DMS53 (cell line): Measurements from ENCODE around the gene SUPT6H.
"Not testable (repeated sequence)": the region's sequence is repeated elsewhere in the genome, so short reads cannot be mapped to it uniquely, and the experiment has no call there.

Experiments
- DNase-seq: peaks from one replicate; lab custom pipeline; 2025; lab: John Stamatoyannopoulos, UW

Gene SUPT6H

DNA sequence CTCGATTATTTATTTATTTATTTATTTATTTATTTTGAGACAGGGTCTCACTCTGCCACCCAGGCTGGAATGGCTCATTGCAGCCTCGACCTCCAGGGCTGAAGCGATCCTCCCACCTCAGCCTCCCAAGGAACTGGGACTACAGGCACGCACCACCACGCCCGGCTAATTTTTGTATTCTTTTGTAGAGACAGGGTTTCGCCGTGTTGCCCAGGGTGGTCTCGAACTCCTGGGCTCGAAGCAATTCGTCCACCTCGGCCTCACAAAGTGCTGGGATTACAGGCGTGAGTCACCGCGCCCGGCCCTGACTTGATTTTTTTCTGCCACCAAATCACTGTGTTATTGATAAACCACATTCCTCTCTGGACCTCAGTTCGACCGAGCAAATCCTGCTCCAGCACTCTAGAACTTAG, 57.0 kb downstream of the SUPT6H start:
- DNase-seq: no peak

DNA sequence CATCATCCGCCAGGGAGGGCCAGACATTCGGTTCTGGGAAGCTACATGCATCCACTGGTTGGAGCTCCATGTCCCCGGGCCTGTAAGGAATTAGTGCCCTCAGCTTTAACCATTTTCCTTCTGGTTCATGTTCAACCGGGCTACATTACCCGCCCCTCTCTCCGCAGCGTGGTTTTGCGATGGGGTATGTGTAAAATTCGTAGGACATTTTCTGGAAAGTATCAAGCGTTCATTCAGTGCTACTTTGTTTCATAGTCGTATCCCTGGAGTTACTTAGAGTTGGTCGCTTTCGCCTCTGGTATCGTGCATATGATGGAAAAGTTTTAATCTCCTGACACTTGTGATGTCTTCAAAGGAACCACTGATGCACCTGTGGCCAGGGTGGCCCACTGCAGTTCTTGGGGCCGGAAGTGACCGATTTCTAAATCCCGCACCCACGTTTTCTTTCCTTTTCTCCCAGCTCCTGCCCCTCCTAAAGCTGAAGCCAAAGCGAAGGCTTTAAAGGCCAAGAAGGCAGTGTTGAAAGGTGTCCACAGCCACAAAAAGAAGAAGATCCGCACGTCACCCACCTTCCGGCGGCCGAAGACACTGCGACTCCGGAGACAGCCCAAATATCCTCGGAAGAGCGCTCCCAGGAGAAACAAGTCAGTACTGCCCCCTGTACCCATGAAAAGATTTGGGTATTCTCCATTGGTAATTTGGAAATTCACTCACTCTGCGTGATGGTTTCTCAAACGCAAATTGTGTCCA, 58.4 kb downstream of the SUPT6H start:
- peak; percentile 43 for DNase-seq

DNA sequence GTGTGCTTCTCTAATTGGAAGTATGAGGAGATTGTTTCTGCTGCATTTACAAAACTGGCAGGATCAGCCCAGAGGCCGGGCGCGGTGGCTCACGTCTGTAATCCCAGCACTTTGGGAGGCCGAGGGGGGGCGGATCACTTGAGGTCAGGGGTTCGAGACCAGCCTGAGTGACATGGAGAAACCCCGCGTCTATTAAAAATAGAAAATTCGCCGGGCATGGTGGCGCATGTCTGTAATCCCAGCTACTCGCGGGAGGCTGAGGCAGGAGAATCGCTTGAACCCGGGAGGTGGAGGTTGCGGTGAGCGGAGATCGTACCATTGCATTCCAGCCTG, 59.0 kb downstream of the SUPT6H start:
- DNase-seq: not testable (repeated sequence)

DNA sequence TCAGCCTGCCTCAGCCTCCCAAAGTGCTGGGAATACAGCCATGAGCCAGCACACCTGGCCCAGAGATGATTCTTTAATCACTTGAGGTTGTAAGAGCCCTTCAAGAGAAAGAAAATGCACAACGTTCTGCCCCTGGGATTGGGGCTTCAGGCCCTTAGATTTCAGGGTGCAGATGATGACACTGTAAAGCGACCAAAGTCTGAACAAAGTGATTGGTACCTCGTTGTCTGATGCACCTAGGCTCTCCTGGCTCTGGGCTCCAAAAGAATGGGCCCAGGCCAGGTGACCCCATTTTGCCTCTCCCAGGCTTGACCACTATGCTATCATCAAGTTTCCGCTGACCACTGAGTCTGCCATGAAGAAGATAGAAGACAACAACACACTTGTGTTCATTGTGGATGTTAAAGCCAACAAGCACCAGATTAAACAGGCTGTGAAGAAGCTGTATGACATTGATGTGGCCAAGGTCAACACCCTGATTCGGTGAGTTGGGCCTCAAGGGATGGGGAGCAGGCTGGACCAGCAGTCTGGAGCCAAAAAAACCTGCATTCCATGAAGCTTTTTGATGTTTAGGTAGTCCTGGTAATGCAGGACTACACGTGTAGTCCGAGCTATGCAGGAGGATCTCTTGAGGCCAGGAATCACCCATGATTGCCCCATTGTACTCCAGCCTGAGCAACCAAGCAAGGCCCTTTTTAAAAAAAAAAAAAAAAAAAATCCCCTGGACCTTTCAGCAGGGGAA, 60.6 kb downstream of the SUPT6H start:
- no peak for DNase-seq

DNA sequence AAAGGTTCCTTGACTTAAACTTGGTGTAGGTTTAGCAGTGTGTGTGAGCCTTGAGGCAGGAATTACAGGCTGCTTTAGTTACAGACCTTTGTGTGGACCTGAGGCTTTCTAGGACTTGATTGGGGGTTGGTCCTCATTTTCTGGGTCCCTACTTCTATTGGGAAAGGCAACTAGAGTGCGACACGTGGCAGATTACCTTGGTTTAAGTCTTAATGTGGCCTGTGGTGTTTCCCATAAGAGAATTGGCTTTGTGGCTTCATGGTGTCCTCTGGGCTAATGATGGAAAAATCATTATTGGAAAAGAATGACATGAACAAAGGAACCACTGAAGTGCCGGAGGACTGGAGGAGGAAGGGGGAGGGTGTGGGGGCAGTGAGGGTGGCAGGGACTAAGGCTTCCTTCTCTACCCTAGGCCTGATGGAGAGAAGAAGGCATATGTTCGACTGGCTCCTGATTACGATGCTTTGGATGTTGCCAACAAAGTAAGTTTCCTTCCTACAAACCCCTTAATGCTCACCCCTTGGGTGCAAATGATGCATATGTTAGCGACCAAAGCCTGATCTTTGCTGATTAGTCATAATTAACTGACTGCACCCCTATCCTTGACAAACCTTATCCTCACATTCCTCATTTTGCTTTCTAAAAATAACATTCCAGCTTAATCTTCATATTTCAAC, 61.3 kb downstream of the SUPT6H start:
- DNase-seq: no peak

DNA sequence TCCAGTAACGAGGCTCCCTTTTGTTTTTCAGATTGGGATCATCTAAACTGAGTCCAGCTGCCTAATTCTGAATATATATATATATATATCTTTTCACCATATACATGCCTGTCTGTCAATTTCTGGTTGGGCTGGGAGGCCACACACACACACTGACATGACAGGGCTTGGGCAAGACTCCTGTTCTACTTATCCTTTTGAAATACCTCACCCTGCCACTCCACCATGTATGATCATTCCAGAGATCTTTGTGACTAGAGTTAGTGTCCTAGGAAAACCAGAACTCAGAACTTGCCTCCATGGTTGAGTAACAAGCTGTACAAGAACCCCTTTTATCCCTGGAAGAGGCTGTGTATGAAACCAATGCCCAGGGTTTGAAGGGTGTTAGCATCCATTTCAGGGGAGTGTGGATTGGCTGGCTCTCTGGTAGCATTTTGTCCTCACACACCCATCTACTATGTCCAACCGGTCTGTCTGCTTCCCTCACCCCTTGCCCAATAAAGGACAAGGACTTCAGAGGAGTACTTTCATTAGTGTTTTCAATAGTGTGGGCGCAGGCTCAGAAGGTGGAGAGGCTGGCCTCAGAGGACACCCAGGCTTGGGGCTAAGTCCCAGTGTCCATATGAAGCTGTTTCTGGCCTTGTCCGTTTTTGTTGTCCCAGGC, 62.0 kb downstream of the SUPT6H start:
- peak; percentile 55 for DNase-seq

DNA sequence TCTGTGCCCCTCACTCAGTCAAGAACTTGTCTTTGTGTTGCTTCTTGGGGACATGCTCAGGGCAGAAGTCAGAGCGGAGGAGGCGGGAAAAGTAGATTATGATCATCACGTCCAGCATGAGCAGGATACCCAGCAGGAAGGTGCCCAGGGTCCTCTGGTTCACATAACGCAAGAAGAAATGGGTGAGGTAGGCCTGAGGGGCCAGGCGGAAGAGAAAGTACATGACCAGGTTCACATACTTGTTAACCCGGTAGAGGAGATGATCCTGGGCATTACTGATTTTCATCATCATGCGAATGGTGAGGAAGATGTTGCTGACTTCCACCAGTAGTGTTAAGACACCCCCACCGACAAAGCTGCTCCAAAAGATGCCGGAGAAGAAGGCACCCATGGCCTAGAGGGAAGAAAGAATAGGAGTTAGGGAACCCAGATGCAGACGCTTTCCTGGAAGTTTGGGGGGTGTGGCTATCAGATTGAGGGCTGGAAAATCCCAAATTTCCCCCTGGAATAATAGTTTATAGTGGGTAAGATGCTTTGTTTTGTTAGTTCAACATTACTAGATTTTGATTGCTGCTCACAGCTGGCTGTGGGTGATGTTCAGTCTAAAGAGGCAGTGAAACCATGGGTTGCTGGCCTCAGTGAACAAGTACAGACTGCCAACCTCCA, 62.6 kb downstream of the SUPT6H start:
- peak; percentile 57 for DNase-seq

DNA sequence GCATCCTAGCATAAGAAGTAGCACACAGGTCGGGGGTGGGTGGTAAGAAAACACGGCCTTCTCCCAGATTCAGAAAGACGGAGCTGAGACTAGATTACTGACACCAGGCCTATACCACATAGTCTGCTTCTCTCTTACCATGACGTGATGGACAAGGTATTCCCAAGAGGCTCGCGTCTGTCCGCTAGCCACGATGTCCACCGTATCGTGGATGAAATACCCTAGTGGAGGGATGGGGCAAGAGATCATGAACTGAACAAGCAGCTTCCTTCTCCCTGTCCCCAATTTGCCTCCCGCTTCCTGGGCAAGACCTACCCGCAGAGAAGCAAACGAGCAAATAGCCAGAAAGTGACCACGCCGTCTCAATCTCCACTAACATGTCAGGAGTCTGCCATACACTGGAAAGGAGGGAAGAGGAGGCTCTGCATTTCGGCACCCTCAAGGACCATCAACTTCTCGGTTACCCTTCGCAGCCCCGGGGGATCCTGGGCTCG, 63.2 kb downstream of the SUPT6H start:
- DNase-seq: peak; percentile 81

DNA sequence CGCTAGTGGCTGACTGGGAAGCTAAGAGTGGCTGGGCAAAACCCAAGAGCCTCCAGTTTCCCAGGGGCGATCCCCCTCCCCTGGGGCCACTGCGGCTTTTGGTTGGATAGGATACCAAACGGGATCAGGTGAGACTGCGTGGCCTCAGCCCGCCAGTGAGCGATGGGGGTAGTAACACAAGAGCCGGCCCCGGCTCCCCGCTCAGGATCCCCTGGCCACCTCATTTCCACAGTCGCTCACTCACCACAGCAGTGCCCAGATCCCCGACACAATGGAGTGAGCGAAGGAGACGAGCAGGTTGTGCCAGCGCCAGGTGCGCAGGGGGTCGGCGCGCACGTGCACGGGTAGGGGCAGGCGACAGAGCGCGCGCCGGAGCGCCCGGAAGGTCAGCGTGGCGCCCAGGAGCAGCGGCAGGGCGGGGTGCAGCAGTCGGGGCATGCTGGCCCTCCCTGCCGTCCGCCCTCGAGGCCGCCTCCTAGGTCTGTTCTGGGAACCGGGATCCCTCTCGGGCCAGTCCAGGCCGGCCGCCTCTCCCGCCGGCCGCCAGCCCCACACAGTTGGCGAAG, 63.7 kb downstream of the SUPT6H start:
- DNase-seq: peak; percentile 92

DNA sequence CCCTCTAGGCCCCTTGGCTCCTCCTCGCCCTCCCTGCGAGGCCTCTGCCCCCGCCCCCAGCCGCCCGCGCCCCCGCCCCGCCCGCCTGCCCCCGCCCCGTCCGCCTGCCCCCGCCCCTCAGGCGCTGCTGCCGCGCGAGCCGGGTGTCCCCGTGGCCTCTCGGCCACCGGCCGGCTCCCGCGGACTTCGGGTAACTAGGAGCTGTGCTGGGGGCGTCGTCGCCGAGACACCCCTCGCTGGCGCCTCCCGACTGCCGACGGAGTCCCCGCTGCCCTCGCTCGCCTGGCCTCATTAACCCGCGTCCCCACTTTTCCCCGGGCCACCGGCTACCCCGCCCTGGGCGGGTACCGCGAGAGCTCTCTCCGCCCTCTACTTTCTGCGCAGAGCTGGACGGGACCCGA, 64.2 kb downstream of the SUPT6H start, which contains the start of gene TLCD1:
TLCD1 (minus strand) TSS at position 8 of the 401 bp plus-strand sequence. CDS start 136 bp downstream, outside the sequence.
- DNase-seq: peak; percentile 83

DNA sequence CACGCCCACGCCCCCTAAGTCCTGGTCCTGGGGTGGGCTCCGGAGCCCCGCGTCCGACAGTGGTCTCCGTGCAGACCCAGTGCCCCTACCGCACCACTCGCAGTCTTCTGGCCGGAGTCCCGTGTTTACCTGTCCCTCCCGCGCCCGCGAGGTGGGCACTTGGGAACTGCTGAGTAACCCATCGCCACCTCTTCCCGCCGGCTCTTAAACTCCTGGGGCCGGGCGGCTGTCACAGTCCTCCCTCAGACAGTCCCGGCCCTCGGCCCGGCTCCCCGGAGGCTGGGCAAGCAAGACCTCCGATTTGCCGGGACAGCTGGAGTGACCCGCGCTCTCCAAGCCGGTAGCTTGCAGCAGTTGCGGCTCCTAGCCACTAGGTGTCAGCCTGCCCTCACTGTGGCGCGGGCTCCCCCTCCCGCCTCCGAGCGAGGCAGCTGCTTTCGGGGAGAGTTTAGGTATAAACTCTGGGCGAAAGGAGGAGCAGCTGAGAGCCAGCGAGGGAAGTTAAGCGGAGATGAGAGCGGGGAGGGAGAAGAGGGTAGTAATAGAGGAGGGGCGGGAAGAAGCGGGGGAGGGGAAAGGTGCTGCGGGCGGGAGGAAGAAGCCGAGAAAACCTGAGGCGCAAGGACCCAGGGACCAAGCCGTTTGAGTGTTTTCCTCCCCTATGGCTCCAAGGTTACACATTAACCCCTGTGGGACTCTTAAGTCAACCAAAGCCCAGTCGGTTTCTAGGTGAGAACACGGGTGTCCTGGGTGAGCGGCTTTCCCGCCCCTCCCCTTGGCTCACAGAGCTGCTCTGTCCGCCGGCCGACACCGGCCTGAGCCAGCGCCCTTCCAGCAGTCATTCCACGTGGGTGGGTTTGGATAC, 64.9 kb downstream of the SUPT6H start:
- peak; percentile 98 for DNase-seq

DNA sequence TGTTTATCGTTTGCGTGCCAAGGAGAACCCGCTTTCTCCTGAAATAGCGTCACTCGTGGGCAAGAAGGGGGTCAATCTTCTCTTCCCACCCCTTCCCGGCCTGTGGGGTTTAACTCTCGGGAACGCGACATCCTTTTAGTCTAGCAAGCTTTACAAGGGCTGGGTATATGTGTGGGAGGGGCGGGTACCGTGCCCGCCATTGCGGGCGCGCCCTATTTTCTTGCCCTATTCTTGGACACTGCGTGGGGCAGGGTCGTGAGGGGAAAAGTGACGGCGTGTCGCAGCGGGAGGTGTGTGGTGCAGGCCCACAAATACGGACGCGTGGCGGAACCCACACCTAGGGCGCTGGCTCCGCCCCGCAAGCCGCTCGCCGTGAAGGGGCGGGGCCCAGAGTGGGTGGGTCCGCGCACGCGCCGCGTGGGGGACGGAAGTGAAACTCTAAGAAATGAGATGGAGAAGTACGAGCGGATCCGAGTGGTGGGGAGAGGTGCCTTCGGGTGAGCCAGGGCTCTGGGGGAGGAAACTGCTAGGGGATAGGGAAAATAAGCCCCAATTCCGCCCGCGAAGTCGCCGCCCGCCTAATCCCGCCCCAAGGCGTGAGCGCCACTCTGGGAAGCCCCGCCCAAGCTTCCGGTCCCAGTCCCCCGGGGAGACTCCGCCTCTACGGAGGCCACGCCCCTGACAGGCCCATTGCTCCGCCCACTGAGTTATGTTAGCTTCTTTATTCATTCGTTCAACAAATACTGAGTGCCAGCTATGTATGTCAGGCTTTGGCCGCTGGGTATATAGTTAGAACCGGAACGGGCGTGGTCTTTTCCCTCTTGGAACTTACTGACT, 66.6 kb downstream of the SUPT6H start, which contains the start of gene NEK8:
NEK8 (plus strand) TSS at position 425 of the 837 bp plus-strand sequence; CDS start at position 451, 26 bp downstream.
- DNase-seq: peak; percentile 93

DNA sequence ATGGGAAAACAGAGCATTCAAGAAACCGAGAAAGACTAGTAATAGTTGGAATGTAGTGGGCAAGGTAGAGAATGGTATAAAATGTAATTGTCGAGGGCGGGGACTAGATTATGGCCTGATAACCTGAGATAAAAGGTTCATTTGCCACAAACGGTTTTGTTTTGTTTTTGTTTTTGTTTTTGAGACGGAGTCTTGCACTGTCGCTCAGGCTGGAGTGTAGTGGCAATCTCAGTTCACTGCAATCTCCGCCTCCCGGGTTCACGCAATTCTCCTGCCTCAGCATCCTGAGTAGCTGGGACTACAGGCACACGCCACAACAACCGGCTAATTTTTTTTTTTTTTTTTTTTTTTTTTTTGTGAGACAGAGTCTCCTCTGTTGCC, 67.9 kb downstream of the SUPT6H start:
- DNase-seq: no peak

DNA sequence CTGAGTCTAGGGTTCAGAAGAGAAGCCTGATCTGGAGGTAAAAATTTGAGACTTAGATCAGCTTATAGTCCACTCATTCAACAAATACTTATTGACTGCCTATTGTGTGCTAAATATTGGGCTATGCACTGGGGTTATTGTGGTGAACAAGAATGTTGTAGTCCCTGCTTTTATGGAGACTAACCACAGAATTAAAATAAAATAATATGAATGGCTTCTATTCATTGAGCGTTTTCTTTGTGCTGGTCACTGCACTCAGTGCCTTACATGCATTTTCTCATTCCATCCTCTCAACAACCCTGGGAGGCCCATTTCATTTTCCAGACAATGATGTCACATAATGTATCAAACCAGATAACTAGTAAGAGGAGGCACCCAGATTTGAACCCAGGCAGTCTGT, 71.3 kb downstream of the SUPT6H start:
- no peak for DNase-seq

DNA sequence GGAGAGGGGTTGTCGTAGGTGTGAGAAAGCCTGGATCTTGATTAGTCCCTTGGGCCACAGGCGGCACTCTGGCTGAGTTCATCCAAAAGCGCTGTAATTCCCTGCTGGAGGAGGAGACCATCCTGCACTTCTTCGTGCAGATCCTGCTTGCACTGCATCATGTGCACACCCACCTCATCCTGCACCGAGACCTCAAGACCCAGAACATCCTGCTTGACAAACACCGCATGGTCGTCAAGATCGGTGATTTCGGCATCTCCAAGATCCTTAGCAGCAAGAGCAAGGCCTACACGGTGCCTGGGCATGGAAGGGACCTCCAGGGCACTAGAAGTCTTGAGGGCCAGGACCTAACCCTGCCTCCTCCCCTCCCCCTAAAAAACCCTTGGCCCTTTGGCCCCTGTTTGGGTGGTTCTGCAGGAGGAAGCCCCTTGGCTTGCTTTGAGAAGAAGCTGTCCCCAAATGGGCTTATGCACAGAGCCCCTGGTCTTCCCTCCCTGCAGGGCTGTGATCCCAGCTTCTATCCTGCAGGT, 72.8 kb downstream of the SUPT6H start:
- no peak for DNase-seq

DNA sequence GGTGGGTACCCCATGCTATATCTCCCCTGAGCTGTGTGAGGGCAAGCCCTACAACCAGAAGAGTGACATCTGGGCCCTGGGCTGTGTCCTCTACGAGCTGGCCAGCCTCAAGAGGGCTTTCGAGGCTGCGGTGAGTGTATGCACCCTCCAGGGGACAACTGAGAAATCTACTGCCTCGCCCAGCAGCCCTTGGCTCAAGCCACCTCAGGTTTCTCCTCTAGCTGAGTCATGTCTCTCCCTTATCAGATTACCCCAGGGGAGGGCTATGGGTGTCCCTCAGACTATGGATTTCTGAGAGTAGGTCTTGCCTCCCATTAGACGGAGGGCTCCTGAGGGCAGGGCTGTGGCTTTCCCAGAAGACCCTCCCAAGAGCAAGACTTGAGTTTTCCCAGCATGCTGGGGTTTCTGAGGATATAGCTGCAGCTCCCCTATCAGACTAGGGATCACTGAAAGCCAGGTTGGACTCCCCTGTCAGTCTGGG, 73.3 kb downstream of the SUPT6H start:
- no peak for DNase-seq

DNA sequence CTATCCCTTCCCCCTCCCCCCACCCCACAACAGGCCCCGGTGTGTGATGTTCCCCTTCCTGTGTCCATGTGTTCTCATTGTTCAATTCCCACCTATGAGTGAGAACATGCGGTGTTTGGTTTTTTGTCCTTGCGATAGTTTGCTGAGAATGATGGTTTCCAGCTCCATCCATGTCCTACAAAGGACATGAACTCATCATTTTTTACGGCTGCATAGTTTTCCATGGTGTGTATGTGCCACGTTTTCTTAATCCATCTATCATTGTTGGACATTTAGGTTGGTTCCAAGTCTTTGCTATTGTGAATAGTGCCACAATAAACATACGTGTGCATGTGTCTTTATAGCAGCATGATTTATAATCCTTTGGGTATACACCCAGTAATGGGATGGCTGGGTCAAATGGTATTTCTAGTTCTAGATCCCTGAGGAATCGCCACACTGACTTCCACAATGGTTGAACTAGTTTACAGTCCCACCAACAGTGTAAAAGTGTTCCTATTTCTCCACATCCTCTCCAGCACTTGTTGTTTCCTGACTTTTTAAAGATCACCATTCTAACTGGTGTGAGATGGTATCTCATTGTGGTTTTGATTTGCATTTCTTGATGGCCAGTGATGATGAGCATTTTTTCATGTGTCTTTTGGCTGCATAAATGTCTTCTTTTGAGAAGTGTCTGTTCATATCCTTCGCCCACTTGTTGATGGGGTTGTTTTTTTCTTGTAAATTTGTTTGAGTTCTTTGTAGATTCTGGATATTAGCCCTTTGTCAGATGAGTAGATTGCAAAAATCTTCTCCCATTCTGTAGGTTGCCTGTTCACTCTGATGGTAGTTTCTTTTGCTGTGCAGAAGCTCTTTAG, 74.1 kb downstream of the SUPT6H start:
- not testable (repeated sequence) for DNase-seq

DNA sequence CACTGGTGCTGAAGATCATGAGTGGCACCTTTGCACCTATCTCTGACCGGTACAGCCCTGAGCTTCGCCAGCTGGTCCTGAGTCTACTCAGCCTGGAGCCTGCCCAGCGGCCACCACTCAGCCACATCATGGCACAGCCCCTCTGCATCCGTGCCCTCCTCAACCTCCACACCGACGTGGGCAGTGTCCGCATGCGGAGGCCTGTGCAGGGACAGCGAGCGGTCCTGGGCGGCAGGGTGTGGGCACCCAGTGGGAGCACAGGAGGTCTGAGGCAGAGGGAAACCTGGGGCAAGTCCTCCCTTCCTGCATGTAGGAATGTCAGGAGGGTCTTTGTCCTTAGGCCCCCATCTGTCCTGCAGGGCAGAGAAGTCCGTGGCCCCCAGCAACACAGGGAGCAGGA, 75.3 kb downstream of the SUPT6H start:
- no peak for DNase-seq
